ENCODE results near the gene HKDC1. TPM values are rescaled to one million over a fixed set of nuclear protein-coding genes. Genes with fewer than 3 reads are reported as not detected.

HKDC1 gene
- total and polyA plus RNA-seq, 12 donors = under 0.01 to 0.67 (median 0.15) TPM; not detected in 6

- H3K4me1 ChIP-seq (replicated peaks in 1 of 2) = peaks cover 0 to 25% of the 10 kb centered on the region in 2 donors
- H3K9me3 ChIP-seq (replicated peaks in 1 of 3) = no peaks in the 10 kb centered on the region
- peak overlapping the region in 2 of 4 donors; percentile 71 to 97 for H3K4me3 ChIP-seq
- TF ChIP-seq, protein P1, sequence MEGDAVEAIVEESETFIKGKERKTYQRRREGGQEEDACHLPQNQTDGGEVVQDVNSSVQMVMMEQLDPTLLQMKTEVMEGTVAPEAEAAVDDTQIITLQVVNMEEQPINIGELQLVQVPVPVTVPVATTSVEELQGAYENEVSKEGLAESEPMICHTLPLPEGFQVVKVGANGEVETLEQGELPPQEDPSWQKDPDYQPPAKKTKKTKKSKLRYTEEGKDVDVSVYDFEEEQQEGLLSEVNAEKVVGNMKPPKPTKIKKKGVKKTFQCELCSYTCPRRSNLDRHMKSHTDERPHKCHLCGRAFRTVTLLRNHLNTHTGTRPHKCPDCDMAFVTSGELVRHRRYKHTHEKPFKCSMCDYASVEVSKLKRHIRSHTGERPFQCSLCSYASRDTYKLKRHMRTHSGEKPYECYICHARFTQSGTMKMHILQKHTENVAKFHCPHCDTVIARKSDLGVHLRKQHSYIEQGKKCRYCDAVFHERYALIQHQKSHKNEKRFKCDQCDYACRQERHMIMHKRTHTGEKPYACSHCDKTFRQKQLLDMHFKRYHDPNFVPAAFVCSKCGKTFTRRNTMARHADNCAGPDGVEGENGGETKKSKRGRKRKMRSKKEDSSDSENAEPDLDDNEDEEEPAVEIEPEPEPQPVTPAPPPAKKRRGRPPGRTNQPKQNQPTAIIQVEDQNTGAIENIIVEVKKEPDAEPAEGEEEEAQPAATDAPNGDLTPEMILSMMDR (IDR thresholded peaks at IDR 0.05) = no peak
- TF ChIP-seq POLR2A (IDR thresholded peaks at IDR 0.05) = no peak
- peak overlapping the region in 4 of 5 donors; percentile 86 to 98 (median 92) for H3K27ac ChIP-seq
- WGBS, 4 donors = 31 to 35% (median 33%) methylated on average over 18 to 21 of the region's 21 CpGs
- intact Hi-C loops (cut with DNase I) = no loop called here
- peak in 6 of 7 donors; percentile 16 to 61 (median 30) for DNase-seq
- no peaks in the 10 kb centered on the region for H3K36me3 ChIP-seq (replicated peaks in 1 of 2)
- no peaks in the 10 kb centered on the region for H3K27me3 ChIP-seq
Measured at GRCh38 chr10:69179089-69179742, 40.9 kb upstream of the HKDC1 start.

- Histone ChIP-seq H3K4me3 (peak within 1 kb of the TSS; percentile 17 to 99 (median 84)), H3K4me1 (replicated peaks in 1 of 2) (peaks cover 0 to 25% of the 10 kb centered on the region in 2 donors), H3K27me3 (no peaks in the 10 kb centered on the region), H3K36me3 (replicated peaks in 1 of 2) (no peaks in the 10 kb centered on the region), H3K9me3 (replicated peaks in 1 of 3) (no peaks in the 10 kb centered on the region), H3K27ac (peak within 1 kb of the TSS; percentile 69 to 98 (median 92))
- TF ChIP-seq POLR2A (IDR thresholded peaks at IDR 0.05) = peak; percentile 68 to 87
- TF ChIP-seq, protein P1 (IDR thresholded peaks at IDR 0.05) = no peak
- 0 to 1% (median 0%) methylated on average over 20 to 44 of the region's 44 CpGs for WGBS, 4 donors
- intact Hi-C loops (cut with DNase I) = loop anchor here in 1 of 2 donors (5.0 kb wide), 1 partner anchor 53 kb away; no protein-coding TSS in a partner anchor
- peak; percentile 91 to 98 (median 96) for DNase-seq
Measured at GRCh38 chr10:69179743-69180524, 40.2 kb upstream of the HKDC1 start, which contains the start of gene SUPV3L1. SUPV3L1 (plus strand) TSS chr10:69180234; CDS start chr10:69180292, 58 bp downstream.

DNA sequence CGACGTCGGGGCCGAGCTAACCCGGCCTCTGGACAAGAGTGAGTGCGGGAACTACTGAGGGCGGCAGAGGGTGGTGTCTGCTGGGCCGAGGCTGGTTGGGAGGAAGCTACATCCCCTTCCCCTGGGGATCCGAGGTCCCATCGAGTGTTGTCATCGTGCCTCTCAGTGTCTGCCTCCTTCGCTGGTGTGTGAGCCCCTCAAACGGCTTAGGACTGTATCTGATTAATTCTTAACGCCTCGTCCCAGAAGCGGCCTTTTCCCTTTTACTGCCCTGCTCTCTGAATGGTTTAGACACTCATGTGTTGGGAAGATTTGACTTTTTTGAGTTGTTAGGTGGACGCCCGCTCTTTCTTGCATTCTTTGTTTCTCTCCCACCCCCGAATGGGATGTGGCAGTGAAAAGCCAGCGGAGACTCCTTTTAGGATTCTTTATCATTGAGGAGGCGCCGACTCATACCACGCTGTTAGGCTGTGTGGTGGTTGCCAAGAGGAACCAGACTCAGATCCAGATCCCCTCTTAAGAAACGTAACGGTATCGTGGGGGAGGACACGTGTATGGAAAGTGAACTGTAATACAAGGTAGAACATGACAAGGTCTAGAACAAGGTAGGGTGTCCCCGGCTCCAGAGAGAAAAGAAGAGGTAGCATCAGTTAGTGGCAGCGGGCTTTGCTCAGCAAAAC is 39.5 kb upstream of the HKDC1 start:
- WGBS, 4 donors = 2 to 5% (median 3%) methylated on average over 20 to 29 of the region's 29 CpGs
- H3K4me3 ChIP-seq = peak overlapping the region; percentile 17 to 99 (median 84)
- H3K27me3 ChIP-seq = no peaks in the 10 kb centered on the region
- H3K36me3 ChIP-seq (replicated peaks in 1 of 2) = no peaks in the 10 kb centered on the region
- intact Hi-C loops (cut with DNase I) = loop anchor here in 1 of 2 donors (5.0 kb wide), 1 partner anchor 53 kb away; no protein-coding TSS in a partner anchor
- TF ChIP-seq, protein P1 (IDR thresholded peaks at IDR 0.05) = no peak
- TF ChIP-seq POLR2A (IDR thresholded peaks at IDR 0.05) = no peak
- peak in 3 of 7 donors; percentile 12 to 36 (median 33) for DNase-seq
- no peaks in the 10 kb centered on the region for H3K9me3 ChIP-seq (replicated peaks in 1 of 3)
- H3K4me1 ChIP-seq (replicated peaks in 1 of 2) = peaks cover 0 to 25% of the 10 kb centered on the region in 2 donors
- H3K27ac ChIP-seq = peak overlapping the region; percentile 69 to 98 (median 92)
